DMS 273 (cell line): ENCODE measurements around the gene CDK2AP2.
"Not testable (repeated sequence)": the region's sequence is repeated elsewhere in the genome, so short reads cannot be mapped to it uniquely, and the experiment has no call there.

Experiments
- DNase-seq: peaks from one replicate; lab custom pipeline; 2025; ENCODE audit not compliant: unreplicated experiment; lab: John Stamatoyannopoulos, UW

CDK2AP2 gene

DNA sequence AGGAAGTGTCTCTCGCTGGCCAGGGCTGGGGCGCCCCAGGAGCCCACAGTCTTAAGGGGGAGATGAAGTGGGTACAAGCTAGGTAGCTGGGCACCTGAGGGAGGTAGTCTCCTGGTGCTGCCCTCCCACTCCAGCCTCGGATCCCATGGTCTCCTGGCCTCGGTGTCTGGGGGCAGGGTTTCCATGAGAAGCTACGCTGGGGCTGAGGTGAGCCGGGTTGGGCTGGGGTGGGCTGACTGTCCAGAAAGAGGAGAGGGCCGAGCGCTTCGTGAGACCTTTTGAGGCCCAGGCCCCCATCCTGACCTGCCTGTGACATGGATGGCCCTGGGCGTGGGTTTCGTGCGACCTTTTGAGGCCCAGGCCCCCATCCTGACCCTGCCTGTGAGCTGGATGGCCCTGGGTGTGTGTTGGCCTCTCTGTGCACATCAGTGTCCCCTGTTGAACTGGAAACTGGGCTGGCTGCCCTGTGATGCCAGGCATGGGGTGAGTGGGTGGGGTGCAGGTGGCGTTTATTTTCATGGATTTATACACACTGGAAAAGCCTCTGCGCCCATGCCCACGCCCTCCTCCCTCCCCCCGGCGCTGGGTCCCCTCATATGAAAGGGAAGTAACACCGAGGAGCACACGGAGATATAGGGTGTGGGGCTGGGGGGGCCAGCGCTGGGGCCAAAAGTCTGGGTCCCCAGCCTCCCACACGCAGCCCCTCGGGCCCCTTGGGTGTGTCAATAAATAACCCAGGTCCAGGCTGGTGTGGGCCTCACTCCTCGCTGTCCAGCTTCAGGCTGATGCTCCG is 16.5 kb downstream of the CDK2AP2 start:
- no peak for DNase-seq

DNA sequence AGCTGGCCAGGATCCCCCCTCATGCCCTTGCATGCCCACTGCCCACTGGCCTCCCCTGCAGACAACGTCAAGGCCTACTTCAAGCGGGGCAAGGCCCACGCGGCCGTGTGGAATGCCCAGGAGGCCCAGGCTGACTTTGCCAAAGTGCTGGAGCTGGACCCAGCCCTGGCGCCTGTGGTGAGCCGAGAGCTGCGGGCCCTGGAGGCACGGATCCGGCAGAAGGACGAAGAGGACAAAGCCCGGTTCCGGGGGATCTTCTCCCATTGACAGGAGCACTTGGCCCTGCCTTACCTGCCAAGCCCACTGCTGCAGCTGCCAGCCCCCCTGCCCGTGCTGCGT is 17.3 kb downstream of the CDK2AP2 start:
- no peak for DNase-seq

DNA sequence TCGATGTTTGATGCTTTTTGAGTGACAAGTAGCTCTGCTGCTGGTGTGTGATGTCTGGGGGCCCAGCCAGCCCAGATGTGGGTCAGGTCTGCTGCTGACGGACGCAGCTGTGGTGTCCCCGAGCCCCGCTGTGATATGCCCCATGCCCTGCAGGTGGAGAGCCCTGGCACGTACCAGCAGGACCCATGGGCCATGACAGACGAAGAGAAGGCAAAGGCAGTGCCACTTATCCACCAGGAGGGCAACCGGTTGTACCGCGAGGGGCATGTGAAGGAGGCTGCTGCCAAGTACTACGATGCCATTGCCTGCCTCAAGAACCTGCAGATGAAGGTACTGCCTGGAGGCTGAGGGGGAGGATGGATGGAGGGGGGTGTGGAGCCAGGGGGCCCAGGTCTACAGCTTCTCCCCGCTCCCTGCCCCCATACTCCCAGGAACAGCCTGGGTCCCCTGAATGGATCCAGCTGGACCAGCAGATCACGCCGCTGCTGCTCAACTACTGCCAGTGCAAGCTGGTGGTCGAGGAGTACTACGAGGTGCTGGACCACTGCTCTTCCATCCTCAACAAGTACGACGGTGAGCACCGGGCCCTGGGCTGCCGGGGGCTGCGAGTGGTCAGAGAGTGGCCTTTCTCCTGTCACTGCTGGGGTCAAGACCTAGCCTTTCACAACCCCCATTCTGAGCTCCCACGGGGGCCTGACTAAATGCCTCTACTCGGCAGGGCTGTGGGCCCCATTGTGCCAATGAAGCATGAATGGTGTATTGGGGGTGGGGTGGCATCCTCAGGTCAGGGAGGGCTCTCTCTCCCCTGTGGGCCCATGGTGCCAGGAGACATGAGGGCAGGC is 17.9 kb downstream of the CDK2AP2 start:
- no peak for DNase-seq

DNA sequence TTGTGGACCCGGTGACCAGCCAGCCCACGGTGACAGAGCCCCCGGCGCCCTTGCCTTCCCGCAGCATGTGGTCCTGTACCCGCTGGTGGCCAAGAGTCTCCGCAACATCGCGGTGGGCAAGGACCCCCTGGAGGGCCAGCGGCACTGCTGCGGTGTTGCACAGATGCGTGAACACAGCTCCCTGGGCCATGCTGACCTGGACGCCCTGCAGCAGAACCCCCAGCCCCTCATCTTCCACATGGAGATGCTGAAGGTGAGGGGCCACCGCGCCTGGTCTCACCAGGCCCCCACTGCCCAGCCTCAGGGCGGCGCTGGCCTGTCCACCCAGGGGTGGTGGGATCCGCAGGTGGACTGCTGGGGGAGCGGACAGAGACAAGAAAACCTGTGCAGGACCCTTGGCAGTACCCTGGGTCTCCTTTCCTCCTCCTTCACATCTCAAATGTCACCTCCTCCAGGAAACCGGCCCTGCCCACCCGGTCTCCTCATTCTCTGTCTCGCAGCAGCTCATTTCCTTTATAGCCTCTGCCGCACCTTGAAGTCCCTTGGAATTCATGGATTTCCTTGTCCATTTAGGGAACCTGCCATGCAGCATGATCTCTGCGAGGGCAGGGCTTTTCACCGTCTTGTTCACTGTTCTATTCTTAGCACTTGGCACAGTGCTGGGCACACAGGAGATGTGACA is 18.6 kb downstream of the CDK2AP2 start:
- no peak for DNase-seq

DNA sequence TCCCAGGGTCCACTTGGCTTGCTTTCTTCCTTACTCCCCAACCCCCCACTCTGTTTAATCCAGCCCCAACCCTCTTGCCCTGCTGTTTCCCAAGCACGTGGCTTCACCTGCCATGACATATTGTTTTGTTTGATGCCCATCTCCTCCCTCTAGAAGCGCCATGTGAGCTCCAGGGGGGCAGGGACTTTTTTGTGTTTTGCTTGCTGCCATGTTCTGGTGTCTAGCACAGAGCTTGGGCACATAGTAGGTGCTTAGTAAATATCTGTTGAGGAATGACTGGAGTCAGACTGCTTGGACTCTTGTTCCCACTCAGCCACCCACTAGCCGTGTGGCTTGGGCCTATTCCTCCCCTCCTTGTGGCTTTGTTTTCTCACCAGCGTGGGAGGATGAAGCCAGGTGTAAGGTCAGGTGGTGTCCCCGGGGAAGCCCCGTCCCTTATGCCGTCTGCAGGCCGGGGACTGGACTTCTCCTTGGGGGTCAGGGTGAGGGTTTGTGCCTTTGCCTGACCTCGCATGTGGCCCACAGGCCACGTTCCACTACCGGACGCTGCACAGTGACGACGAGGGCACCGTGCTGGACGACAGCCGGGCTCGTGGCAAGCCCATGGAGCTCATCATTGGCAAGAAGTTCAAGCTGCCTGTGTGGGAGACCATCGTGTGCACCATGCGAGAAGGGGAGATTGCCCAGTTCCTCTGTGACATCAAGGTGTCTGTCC is 21.3 kb downstream of the CDK2AP2 start:
- no peak for DNase-seq

DNA sequence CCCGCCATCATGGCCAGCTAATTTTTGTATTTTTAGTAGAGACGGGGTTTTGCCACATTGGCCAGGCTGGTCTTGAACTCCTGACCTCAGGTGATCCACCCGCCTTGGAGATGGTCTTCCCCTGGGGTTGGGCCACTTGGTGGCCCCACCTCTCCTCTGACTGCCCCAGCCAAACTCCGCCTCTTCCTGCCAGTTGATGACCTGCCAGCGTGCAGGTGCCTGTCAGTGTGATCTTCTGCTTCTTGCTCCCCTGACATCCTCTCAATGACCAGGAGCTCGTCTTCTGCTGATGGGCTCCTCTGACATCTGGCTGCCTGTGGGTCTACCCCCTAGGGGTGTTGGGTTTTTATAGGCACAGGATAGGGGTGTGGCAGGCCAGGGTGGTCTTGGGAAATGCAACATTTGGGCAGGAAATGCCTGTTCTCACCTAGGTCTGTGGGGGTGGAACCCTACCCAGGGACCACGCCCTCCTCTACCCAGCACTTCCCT is 22.0 kb downstream of the CDK2AP2 start:
- DNase-seq = not testable (repeated sequence)

DNA sequence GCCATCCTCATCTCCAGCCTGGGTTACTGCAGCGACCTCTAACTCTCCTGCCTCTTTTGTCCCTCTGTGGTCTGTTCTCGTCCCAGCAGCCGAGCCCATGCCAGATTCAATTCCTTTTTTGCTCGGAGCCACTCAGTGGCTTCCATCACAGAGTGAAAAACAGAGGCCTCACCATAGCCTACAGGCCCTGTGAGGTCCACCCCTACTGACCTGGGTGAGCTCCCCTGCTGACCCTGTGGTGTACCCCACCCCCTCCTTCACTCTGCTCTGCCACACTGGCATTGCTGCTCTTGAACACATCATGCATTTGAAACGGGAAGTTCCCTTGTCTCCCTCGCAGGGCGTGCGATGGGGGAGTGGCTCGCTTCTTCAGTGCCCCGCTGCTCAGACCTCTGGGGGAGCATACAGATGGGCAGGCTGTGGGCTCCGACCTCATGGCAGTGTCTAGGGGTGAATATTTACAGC is 23.1 kb downstream of the CDK2AP2 start:
- DNase-seq = no peak

DNA sequence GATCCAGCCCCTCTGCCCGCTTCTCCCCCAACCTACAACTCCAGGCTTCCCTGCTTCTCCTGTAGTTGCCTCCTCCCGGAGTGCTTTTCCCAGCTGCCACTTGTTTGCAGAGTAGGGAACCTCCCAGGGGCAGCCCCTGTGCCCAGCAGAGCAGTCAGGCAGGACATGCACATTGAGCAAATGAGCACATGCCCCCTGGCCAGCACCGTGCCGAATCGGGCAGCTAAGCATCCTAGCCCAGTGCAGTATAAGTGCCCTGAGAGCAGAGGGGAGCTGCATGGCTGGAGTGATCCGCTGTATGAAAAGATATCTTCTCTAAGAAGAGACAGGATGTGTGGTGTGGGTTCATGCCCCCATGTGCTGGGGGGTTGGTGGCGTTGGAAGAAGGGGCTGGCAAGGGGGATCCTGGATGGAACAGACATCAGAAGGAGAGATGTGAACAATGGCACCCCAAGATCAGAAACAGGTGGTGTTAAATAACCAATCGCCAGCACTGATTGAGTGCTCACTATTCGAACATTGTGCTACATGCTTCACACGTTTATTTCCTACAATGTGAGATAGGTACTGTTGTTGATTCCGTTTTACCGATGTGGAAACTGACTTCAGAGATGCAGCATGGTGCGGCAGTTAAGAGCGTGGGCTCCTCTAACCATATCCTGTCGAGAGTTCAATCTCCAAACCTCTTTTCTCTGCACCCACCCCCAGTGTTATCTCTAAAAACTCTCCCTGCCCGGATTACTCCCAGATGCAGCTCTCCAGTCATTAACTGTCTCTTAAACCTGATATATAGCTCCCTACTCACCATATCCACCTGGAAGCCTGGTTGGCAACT is 23.9 kb downstream of the CDK2AP2 start:
- no peak for DNase-seq

DNA sequence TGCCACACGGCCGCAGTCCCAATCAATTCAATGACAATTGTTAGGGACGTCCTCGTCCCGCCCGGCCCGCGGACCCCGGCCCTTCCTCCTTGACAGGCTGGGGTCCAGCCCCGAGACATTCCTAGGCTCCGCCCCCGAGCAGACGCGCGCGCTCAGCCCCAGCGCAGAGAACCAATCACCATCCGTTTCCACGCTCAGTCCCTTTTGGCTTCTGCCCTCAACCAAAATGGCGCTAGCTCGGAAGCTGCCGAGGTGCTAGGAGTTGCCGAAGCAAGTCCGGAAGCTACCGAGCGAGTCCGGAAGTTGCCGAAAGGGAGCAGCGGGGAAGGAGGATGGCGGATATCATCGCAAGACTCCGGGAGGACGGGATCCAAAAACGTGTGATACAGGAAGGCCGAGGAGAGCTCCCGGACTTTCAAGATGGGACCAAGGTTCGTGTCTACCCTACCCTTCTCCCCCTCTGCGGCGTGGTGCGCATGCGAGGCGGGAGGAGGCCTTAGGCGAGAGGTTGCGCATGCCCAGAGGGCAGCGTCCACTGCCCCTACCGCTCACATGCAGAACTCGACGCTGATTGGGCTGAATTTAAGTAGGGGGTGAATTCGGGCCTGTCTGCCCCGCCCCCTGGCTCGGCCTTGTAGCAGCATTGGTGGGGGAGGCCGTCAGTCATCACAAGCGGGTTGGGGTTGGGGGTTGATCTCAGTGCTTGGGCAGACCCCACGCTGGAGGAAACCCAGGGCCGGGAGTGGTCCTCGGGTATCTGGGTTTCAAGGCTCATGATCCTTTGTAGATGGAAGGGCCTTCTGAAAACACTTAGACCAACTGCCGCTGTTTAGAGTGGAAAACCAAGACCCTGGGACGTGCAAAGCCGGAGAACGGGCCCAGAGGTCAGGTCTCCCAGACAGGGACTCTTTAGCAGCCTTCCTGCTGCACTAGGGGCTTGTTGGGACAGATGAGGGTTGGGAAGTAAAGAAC is 24.8 kb downstream of the CDK2AP2 start, which contains the start of gene AIP:
AIP (plus strand) TSS at position 200 of the 972 bp plus-strand sequence; CDS start at position 333, 133 bp downstream.
- DNase-seq = peak; percentile 98

DNA sequence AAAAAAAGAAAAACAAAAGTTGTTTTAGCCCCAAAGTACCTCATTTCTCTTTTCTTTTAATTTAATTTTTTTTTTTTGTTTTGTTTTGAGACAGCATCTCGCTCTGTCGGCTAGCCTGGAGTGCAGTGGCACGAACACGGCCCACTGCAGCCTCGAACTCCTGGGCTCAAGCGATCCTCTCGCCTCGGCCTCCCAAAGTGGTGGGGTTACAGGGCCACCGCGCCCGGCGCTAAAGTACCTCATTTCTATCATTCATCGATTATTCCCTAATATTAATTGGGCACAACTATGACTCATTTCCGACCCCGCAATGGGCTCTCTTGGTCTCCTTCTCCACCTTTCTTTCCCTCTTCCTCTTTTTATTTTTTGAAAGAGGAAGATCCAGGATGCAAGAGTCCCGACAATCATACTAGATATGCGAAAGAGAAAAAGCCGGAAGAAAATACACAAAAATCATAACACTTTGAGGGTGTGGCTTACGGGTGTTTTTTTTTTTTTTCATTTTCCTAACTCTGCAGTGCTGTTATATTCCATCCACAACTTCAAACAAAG is 25.6 kb downstream of the CDK2AP2 start:
- DNase-seq = no peak

DNA sequence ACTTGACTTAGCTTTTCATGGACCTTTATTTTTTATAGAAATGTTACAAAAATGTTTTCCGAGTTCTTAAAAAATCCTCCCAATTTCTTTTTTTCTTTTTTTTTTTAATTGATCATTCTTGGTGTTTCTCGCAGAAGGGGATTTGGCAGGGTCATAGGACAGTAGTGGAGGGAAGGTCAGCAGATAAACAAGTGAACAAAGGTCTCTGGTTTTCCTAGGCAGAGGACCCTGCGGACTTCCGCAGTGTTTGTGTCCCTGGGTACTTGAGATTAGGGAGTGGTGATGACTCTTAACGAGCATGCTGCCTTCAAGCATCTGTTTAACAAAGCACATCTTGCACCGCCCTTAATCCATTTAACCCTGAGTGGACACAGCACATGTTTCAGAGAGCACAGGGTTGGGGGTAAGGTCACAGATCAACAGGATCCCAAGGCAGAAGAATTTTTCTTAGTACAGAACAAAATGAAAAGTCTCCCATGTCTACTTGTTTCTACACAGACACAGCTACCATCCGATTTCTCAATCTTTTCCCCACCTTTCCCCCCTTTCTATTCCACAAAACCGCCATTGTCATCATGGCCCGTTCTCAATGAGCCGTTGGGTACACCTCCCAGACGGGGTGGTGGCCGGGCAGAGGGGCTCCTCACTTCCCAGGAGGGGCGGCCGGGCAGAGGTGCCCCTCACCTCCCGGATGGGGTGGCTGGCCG is 30.5 kb downstream of the CDK2AP2 start:
- DNase-seq = not testable (repeated sequence)

DNA sequence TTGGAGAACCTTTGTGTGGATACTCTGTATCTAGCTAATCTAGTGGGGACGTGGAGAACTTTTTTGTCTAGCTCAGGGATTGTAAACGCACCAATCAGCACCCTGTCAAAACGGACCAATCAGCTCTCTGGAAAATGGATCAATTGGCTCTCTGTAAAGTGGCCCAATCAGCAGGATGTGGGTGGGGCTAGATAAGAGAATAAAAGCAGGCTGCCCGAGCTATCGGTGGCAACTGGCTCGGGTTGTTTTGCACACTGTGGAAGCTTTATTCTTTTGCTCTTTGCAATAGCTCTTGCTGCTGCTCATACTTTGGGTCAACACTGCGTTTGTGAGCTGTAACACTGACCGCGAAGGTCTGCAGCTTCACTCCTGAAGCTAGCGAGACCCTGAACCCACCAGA is 31.3 kb downstream of the CDK2AP2 start:
- not testable (repeated sequence) for DNase-seq

DNA sequence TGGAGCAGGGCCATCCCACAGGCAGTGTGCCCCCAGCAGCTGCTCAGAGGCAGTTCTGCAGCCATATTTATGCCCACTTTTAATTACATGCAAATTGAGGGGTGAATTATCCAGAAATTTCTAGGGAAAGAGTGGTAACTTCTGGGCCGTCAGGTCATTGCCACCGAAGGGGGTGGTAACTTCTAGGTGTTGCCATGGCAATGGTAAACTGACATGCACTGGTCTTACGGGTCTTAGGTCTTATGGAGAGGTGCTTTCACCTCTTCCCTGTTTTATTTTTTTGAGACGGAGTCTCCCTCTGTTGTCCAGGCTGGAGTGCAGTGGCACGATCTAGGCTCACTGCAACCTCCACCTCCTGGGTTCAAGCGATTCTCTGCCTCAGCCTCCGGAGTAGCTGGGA is 35.1 kb downstream of the CDK2AP2 start:
- no peak for DNase-seq

DNA sequence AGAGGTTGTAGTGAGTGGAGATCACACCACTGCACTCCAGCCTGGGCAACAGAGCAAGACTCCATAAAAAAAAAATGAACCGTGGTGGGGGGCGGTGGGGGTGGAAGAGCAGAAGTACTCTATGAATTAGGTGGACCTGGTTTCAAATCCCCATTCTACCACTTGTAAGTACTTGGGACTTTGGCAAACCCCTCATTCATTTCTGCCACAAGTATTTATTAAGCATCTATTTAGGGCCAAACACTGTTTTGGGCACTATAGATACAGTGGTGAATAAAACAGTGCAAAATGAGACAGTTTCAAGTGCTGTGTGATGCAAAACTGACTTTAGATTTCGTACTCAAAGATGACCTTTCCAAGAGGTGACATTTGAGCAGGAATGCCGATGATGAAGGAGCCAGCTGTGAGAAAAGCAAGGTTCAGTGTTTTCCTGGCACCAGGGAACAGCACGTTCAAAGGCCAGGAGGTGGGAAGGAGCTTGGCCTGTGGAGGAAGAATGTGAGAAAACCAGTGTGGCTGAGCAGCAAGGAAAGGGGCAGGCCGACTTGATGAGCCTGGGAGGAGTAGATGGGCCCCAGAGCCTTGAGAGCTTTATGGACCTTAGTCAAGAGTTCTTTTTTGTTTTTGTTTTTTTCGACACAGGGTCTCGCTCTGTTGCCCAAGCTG is 37.5 kb downstream of the CDK2AP2 start:
- no peak for DNase-seq

DNA sequence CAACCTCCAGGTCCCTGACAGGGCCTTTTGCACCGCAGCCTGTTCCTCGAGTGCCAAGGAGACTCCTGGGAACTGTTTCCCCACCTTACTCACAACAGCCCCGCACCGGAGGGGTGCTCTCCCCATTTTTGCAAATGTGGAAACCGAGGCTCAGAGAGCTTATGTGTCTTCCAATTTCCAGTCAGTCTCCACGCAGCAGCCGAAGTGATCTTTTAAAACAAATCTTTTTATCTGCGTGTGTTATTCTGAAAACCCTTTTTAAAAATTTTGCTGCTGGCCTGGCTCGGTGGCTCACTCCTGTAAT is 38.5 kb downstream of the CDK2AP2 start:
- no peak for DNase-seq

DNA sequence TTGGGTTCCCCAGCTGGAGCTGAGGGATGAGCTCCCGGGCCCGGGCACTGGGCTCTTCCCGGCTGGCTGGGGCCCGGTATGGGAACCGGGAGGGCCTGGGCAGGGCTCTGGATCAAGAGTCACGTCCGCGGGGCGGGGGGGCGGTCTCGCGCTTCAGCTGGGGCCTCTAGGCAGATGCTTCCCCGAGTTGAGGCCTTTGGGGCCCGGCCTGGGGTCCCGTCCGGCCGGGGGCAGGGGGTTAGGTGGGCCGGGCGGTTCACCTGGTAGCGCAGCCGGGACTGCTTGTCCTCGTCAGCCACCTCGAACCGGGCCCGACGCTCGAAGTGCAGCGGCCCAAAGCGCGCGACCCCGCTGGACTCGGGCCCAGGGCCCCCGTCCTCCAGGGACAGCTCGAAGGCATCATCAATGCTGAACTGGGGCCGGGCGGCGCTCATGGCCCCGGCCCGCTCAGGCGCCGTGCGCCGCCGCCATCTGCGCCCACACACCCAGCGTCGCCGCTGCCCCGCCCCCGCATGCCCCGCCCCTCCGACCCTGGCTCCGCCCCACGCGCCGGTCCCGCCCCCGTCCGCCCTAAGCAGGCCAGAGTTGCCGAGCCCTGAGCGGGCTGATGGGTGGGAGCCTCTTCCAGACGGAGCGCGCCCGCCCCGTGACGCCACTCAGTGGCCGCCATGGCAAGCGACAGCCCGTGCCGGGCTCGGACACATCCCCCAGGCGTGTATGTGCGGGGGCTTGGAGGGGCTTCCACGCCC is 39.0 kb downstream of the CDK2AP2 start, which contains the start of gene TMEM134:
TMEM134 (minus strand) TSS at position 493 of the 749 bp plus-strand sequence; CDS start at position 434, 59 bp downstream.
- DNase-seq = peak; percentile 92

DNA sequence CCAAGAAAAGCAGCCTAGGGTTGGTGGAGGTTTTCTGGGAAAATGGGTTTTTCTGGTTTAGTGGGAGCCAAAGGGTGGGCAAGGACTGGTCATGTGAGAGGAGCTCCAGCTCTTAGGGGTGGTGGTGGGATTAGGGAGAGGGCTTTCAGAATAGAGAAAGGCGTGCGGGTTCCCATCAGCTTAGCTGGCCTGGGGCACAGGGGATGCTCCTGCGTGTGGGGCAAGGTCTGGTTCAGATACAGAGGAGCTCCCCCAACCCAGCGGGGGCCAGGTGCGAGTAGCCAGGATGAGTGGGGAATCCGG is 39.6 kb downstream of the CDK2AP2 start:
- no peak for DNase-seq
